Muscle layer of duodenum (tissue), 2 donors: ENCODE measurements around the gene CHAF1A.

Experiments used
- H3K27ac ChIP-seq: one replicate; pipeline ENCODE4 v1.7.0; 2013; ENCODE audit warnings: mild to moderate bottlenecking, low read length
- H3K27me3 ChIP-seq: one replicate; pipeline ENCODE4 v1.7.0; 2013; ENCODE audit warnings: low read depth, mild to moderate bottlenecking, control low read depth, low read length
- H3K36me3 ChIP-seq, 2 donors: one replicate each; pipeline ENCODE4 v1.7.0; 2013; ENCODE audit warnings: low read length in 2 of 2, control low read depth in 1 of 2, mild to moderate bottlenecking in 1 of 2; ENCODE audit not compliant: insufficient read depth in 2 of 2, control insufficient read depth in 1 of 2
- H3K4me1 ChIP-seq, 2 donors: one replicate each; pipeline ENCODE4 v1.7.0; 2013; ENCODE audit warnings: low read length in 2 of 2, mild to moderate bottlenecking in 2 of 2, control low read depth in 1 of 2, moderate library complexity in 1 of 2; ENCODE audit not compliant: insufficient read depth in 2 of 2, control insufficient read depth in 1 of 2
- H3K4me3 ChIP-seq, 2 donors: one replicate each; pipeline ENCODE4 v1.7.0; 2013; ENCODE audit warnings: low read length in 2 of 2, low read depth in 1 of 2, mild to moderate bottlenecking in 1 of 2
- H3K9me3 ChIP-seq, 2 donors: one replicate each; pipeline ENCODE4 v1.7.0; 2013; ENCODE audit warnings: low read length in 2 of 2, control low read depth in 1 of 2, mild to moderate bottlenecking in 1 of 2; ENCODE audit not compliant: control insufficient read depth in 1 of 2
- donor health status: healthy.

The CHAF1A gene

DNA sequence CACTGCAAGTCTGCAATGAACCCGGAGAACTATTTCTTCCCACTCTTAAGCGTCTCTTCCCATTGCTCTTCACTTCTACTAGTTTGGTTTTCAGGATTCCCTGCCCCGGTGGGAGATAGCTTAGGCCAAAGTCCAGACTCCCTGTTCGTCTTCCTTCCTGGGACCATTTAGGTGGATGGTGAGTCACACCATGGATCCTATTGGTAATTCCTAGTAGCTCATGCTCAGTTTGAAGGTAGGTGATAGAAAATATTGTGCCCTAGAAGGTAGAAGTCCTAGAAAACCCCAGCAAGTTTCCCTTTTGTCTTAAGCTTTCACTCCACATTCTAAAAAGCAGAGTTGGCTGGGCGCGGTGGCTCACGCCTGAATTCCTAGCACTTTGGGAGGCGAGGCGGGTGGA is 13.8 kb downstream of the CHAF1A start:
- no peak overlapping the region for H3K27ac ChIP-seq
- H3K4me3 ChIP-seq = no peak overlapping the region
- peaks cover 0 to 6% of the 10 kb centered on the region in 2 donors for H3K36me3 ChIP-seq
- H3K4me1 ChIP-seq = peaks cover 0 to 7% of the 10 kb centered on the region in 2 donors
- no peaks in the 10 kb centered on the region for H3K9me3 ChIP-seq
- no peaks in the 10 kb centered on the region for H3K27me3 ChIP-seq

GRCh38 chr19:4423416-4424126 is 21.1 kb downstream of the CHAF1A start:
- H3K4me1 ChIP-seq = no peaks in the 10 kb centered on the region
- H3K4me3 ChIP-seq = no peak overlapping the region
- no peaks in the 10 kb centered on the region for H3K9me3 ChIP-seq
- H3K36me3 ChIP-seq = peaks cover 0 to 13% of the 10 kb centered on the region in 2 donors
- H3K27me3 ChIP-seq = no peaks in the 10 kb centered on the region
- H3K27ac ChIP-seq = no peak overlapping the region

DNA sequence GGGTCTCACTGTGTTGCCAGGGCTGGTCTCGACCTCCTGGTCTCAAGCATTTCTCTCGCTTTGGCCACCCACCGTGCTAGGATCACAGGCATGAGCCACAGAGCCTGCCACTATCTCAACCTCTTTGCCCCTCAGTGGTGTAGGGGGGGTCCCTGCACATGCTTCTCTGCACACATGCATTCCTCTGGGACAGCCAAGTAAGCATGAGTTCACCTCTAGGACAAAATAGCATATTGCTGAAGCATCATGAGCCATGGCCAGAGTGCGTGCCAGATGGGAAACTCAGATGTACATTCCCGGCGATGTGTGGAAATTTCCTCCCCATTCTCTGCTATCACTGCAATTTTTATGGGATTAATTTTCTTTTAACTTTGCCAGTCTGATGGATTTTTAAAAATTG is 23.1 kb downstream of the CHAF1A start:
- no peak overlapping the region for H3K4me3 ChIP-seq
- no peaks in the 10 kb centered on the region for H3K9me3 ChIP-seq
- H3K27ac ChIP-seq = no peak overlapping the region
- peaks cover 0 to 27% of the 10 kb centered on the region in 2 donors for H3K36me3 ChIP-seq
- no peaks in the 10 kb centered on the region for H3K27me3 ChIP-seq
- no peaks in the 10 kb centered on the region for H3K4me1 ChIP-seq

DNA sequence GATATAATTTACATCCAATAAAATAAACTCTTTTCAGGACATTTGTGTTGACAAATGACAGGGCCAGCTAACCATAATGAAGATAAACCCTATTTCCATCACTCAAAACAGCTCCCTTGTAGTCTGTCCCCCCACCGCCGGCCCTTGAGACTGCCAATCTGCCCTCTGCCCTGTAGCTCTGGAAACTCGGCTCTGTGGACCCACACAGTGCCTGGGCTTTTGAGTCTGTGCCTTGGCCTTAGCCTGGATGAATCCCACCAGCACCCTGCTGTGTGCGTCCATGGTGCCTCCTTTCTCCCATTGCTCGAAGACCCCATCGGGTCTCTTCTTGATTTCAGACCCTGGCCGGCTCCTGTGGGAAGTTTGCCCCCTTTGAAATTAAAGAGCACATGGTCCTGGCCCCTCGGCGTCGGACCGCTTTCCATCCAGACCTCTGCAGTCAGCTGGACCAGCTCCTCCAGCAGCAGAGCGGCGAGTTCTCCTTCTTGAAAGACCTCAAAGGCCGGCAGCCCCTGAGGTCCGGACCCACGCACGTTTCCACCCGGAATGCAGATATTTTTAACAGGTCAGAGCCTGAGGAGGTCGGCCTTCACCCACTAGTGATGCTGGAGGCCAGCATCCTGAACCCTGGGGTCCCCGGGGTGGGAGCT is 26.0 kb downstream of the CHAF1A start:
- Histone ChIP-seq H3K9me3 (no peaks in the 10 kb centered on the region), H3K27me3 (no peaks in the 10 kb centered on the region), H3K36me3 (peaks cover 0 to 44% of the 10 kb centered on the region in 2 donors), H3K4me1 (no peaks in the 10 kb centered on the region), H3K27ac (no peak overlapping the region), H3K4me3 (no peak overlapping the region)

DNA sequence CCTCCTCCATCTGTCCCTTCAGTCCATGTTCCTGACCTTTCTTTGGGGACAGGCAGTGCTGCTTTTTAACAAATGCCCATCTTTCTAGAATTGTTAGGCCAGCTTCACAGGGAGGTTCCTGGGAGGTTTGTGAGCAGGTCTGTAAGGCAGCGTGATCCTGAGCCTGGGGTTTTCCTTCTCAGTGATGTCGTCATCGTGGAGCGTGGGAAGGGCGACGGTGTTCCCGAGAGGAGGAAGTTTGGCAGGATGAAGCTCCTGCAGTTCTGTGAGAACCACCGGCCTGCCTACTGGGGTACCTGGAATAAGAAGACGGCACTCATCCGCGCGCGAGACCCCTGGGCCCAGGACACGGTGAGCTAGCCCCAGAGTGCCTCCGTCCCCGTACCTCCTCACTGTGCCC is 26.8 kb downstream of the CHAF1A start:
- Histone ChIP-seq H3K9me3 (no peaks in the 10 kb centered on the region), H3K27me3 (no peaks in the 10 kb centered on the region), H3K4me3 (no peak overlapping the region), H3K4me1 (no peaks in the 10 kb centered on the region), H3K36me3 (peaks cover 0 to 39% of the 10 kb centered on the region in 2 donors), H3K27ac (no peak overlapping the region)

DNA sequence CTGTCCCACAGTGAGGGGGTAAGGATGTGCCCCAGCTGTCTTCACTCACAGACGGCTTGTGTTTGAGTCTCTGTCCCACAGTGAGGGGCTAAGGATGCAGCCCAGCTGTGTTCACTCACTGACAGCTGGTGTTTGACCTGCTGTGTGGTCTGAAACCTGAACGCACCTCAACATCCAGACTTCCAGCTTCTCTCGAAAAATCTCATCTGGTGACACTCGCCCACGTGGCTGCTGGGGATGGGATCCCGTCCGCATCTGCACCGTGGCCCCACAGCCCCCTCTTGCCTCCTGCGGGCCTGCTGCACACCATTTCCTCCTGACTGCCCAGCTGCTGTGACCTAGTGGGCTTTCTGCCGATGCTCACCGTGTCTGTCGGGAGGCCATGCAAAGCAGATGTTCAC is 27.3 kb downstream of the CHAF1A start:
- Histone ChIP-seq H3K27ac (no peak overlapping the region), H3K27me3 (no peaks in the 10 kb centered on the region), H3K4me3 (no peak overlapping the region), H3K36me3 (peaks cover 5 to 39% of the 10 kb centered on the region in 2 donors), H3K9me3 (no peaks in the 10 kb centered on the region), H3K4me1 (no peaks in the 10 kb centered on the region)

GRCh38 chr19:4430760-4431159 is 28.3 kb downstream of the CHAF1A start:
- H3K36me3 ChIP-seq = peaks cover 5 to 34% of the 10 kb centered on the region in 2 donors
- no peak overlapping the region for H3K4me3 ChIP-seq
- H3K9me3 ChIP-seq = no peaks in the 10 kb centered on the region
- H3K27ac ChIP-seq = no peak overlapping the region
- H3K27me3 ChIP-seq = no peaks in the 10 kb centered on the region
- no peaks in the 10 kb centered on the region for H3K4me1 ChIP-seq

DNA sequence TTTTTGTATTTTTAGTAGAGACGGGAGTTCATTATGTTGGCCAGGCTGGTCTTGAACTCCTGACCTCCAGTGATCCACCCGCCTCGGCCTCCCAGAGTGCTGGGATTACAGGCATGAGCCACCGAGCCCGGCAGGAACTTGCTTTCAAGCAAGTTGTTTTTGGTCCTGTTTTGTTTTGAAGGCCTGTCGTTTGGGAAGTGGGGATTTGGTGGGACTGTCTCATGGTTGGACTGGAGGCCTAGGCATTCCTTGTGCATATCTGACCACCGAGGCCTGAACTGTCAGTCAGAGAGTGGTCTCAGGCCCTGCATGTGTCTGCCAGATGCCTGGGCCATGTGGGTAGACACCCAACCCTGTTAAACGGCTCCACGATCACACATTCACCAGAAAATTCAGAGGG is 28.9 kb downstream of the CHAF1A start:
- Histone ChIP-seq H3K27ac (no peak overlapping the region), H3K4me3 (no peak overlapping the region), H3K27me3 (no peaks in the 10 kb centered on the region), H3K9me3 (no peaks in the 10 kb centered on the region), H3K4me1 (no peaks in the 10 kb centered on the region), H3K36me3 (peaks cover 5 to 34% of the 10 kb centered on the region in 2 donors)

DNA sequence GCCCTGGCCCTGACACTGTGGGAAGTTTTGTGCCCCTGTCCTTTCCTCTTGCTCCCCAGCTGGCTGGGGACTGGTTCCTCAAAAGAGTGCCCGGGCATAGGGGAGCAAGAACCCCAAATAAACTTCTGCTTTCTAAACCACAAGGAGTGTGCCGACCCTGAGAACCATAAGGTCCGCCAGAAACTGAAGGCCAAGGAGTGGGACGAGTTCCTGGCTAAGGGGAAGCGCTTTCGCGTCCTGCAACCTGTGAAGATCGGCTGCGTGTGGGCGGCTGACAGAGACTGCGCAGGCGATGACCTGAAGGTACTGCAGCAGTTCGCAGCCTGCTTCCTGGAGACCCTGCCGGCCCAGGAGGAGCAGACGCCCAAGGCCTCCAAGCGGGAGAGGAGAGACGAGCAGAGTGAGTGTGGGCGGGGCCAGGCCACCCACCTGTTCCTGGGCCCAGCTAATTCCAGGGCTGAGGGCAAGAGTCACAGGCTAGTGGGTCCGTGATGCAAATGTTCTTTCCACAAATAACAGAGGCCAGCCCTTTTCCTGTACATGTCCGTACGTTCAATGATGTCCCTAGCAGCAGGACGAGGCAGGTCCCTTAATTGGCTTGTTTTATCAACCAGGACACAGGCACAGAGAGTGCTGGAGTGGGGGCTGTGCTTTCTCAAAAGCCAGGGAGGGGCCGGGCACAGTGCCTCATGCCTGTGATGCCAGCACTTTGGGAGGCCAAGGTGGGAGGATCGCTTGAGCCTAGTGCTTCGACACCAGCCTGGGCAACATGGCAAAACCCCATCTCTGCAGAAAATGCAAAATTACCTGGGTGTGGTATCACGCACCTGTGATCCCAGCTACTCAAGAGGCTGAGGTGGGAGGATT is 29.6 kb downstream of the CHAF1A start:
- no peak overlapping the region for H3K4me3 ChIP-seq
- H3K27ac ChIP-seq = no peak overlapping the region
- H3K36me3 ChIP-seq = peaks cover 5 to 39% of the 10 kb centered on the region in 2 donors
- H3K4me1 ChIP-seq = no peaks in the 10 kb centered on the region
- H3K9me3 ChIP-seq = no peaks in the 10 kb centered on the region
- no peaks in the 10 kb centered on the region for H3K27me3 ChIP-seq

DNA sequence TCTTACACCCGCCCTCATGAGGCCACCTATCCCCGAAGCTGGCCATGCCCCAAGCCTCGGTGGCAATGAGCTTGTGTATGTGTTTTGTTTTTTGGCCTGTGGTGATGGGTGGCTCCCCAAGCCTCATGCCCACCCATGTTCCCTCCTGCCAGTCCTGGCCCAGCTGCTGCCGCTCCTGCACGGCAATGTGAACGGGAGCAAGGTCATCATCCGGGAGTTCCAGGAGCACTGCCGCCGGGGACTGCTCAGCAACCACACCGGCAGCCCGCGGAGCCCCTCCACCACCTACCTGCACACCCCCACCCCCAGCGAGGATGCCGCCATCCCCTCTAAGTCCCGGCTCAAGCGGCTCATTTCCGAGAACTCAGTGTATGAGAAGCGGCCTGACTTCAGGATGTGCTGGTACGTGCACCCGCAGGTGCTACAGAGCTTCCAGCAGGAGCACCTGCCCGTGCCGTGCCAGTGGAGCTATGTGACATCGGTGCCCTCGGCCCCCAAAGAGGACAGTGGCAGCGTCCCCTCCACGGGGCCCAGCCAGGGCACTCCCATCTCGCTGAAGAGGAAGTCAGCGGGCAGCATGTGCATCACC is 30.6 kb downstream of the CHAF1A start:
- Histone ChIP-seq H3K4me1 (no peaks in the 10 kb centered on the region), H3K36me3 (peaks cover 5 to 39% of the 10 kb centered on the region in 2 donors), H3K27ac (no peak overlapping the region), H3K4me3 (no peak overlapping the region), H3K9me3 (no peaks in the 10 kb centered on the region), H3K27me3 (no peaks in the 10 kb centered on the region)

DNA sequence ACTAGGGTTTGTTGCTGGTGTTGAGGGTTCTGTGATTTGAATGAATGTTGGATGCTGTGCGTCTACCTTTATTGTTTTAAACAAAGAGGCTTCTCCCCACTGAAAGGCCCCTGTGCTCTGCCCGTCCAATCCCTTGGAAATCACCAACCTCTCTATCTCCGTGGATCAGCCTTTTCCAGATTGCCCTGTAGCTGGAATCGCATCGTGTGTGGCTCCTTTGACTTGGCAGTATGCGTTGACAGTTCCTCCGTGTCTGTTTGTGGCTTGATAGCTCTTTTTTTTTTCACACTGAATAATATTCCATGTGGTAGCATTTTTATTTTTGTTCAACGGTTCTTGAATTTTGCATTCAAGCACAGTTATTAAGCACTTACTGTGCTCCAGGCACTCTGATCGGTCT is 32.0 kb downstream of the CHAF1A start:
- Histone ChIP-seq H3K36me3 (peaks cover 5 to 36% of the 10 kb centered on the region in 2 donors), H3K27me3 (no peaks in the 10 kb centered on the region), H3K9me3 (no peaks in the 10 kb centered on the region), H3K4me1 (no peaks in the 10 kb centered on the region), H3K27ac (no peak overlapping the region), H3K4me3 (no peak overlapping the region)
